ENCODE data around the gene DDO.

DNA sequence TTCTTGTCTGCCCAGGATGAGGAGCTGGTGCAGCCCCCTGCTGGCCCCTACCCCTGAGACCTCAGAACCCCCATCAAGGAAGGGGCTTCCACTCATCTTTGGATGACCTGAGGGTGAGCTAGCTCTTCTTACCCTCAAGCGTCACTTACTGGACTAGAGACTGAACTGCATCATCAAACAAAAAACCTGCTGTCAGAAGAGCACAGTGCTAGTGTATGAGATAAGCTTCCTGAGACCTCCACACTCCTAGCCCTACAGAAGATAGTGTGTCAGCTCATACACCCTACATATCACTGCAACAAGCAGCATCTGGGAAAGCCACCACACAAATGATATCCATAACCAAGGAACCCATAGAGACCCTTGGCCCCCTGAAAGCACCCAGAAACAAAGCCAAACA lies 46.0 kb upstream of the DDO start:
- TF ChIP-seq TEAD4 (IDR thresholded peaks at IDR 0.05) (no peak), RAD21 (IDR thresholded peaks at IDR 0.05; ENCODE audit: low read depth) (no peak), NFIC (IDR thresholded peaks at IDR 0.05) (no peak), TAF1 (IDR thresholded peaks at IDR 0.05; ENCODE audit: low read depth) (no peak), EP300 (IDR thresholded peaks at IDR 0.05; ENCODE audit: borderline replicate concordance) (no peak), ZBTB7A (IDR thresholded peaks at IDR 0.05; ENCODE audit: low read depth) (no peak), FOXM1 (IDR thresholded peaks at IDR 0.05; ENCODE audit: borderline replicate concordance, low read depth) (no peak), YY1 (IDR thresholded peaks at IDR 0.05; ENCODE audit: low read depth) (no peak), EGR1 (IDR thresholded peaks at IDR 0.05) (no peak)
- TF ChIP-seq, protein P1, sequence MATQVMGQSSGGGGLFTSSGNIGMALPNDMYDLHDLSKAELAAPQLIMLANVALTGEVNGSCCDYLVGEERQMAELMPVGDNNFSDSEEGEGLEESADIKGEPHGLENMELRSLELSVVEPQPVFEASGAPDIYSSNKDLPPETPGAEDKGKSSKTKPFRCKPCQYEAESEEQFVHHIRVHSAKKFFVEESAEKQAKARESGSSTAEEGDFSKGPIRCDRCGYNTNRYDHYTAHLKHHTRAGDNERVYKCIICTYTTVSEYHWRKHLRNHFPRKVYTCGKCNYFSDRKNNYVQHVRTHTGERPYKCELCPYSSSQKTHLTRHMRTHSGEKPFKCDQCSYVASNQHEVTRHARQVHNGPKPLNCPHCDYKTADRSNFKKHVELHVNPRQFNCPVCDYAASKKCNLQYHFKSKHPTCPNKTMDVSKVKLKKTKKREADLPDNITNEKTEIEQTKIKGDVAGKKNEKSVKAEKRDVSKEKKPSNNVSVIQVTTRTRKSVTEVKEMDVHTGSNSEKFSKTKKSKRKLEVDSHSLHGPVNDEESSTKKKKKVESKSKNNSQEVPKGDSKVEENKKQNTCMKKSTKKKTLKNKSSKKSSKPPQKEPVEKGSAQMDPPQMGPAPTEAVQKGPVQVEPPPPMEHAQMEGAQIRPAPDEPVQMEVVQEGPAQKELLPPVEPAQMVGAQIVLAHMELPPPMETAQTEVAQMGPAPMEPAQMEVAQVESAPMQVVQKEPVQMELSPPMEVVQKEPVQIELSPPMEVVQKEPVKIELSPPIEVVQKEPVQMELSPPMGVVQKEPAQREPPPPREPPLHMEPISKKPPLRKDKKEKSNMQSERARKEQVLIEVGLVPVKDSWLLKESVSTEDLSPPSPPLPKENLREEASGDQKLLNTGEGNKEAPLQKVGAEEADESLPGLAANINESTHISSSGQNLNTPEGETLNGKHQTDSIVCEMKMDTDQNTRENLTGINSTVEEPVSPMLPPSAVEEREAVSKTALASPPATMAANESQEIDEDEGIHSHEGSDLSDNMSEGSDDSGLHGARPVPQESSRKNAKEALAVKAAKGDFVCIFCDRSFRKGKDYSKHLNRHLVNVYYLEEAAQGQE (IDR thresholded peaks at IDR 0.05; ENCODE audit: low read depth): no peak
